GM21723 (cell line): ENCODE results near the gene RIIAD1.
A peak's percentile ranks its signal among the peaks of the same experiment; 100 is the strongest.
"Not testable (repeated sequence)": the region's sequence is repeated elsewhere in the genome, so short reads cannot be mapped to it uniquely, and the experiment has no call there.

Experiments used
- ATAC-seq: cut with Tn5 transposase; IDR thresholded peaks from one replicate; pipeline ENCODE4 v1.9.1; 2021; ENCODE audit warnings: mild to moderate bottlenecking, moderate library complexity; ENCODE audit not compliant: unreplicated experiment

The RIIAD1 gene, protein sequence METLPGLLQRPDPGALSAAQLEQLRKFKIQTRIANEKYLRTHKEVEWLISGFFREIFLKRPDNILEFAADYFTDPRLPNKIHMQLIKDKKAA

DNA sequence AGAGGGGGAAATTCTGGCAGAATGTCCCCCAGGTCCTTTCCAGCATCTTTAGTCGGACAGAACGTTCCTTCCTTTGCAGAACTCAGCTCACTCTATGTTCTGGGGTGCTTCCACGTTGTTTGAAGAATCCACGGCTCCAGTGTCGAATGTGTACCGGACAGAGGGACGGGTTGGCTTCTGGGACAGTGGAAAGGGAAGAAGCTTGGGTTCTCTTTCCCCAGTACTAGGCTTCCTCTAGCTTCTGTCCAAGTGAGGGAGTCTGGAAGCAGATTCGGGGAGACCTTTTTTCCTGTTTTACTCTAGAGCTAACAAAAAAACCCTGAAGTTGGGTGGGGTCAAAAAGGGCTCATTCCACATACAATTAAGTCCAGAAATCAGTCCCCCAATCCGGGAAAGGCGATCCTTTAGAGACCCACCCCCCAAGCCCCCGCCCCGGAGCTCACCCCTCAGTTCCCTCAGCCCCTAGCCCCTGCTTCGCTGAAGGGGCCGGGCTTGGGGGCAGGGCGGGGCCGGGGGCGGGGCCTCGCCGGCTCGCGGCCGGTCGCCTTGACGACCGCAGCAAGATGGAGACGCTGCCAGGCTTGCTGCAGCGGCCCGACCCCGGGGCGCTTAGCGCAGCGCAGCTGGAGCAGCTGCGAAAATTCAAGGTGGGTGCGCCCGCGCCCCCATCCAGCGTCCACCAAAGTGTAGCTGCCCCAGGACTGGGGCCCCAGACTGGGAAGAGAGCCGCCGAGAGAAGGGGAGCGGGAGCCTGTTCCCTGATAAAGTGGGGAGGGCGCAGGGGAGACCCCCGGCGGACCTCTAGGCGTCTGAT lies at the start of gene RIIAD1:
TSS of gene RIIAD1 (plus strand) at position 549 of the 814 bp plus-strand sequence. CDS start at position 564, 15 bp downstream.
- peak; percentile 73 for ATAC-seq

DNA sequence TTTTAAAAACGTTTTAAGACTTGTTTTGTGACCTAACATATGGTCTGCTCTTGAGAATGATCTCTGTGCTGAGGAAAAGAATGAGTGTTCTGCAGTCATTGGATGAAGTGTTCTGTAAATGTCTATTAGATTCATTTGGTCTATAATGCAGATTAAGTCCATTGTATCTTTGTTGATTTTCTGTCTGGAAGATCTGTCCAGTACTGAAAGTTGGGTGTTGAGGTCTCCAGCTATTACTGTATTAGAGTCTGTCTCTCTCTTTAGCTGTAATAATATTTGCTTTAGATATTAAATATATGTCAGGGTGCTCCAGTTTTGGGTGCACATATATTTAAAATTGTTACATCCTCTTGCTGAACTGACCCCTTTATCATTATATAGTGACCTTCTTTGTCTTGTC lies 47.9 kb upstream of the RIIAD1 start:
- ATAC-seq: no peak

DNA sequence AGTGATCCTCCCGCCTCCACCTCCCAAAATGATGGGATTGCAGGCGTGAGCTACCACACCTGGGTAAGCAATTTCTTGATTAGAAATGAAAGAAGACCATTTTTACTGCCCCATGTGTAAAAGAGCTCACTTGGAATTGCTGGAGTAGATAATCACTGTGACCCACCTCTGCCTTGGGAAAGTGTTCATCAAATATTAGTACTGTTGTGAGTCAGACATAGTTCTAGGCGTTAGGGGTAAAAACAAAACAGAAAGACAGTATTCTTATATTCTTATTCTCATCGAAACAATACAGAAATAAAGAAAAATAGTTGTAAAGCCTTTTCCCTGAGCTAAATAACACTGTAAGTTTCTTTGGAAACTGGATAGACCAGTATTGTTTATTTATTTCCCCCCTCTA lies 40.9 kb upstream of the RIIAD1 start:
- ATAC-seq: no peak

DNA sequence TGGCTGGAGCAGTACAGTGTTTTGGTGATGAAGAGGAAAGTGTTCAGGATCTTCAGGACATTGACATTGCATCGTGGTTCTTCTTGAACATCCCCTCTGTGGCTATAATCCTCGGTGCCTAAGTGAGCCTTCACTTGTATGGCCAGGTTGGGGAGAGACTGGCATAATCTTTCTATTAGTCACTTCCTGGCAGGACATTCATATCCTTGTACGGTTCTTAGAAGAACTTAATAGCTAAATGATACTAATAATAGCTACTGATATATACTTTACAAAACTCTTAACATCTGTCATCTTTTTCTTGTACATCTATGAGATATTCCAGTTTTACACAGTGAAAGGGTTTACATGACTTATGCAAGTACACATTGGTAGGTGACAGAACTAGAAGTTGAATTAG lies 40.5 kb upstream of the RIIAD1 start:
- ATAC-seq: no peak

DNA sequence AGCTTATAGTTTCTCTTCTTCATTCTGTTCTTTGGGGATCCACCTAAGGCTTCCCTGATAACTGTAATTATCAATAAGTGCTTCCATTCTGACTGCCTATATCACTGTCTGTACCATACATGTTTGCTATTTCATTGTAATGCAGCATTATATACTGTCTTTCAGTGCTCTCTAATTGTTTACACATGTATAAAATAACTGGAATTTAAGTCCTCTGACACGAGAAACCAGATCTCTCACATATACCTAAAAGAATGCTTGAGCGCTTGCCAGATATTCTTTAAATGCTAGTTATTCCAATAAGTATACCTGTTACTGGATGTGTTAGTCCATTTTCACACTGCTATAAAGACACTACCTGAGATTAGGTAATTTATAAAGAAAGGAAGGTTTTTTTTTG lies 39.4 kb upstream of the RIIAD1 start:
- ATAC-seq: no peak

DNA sequence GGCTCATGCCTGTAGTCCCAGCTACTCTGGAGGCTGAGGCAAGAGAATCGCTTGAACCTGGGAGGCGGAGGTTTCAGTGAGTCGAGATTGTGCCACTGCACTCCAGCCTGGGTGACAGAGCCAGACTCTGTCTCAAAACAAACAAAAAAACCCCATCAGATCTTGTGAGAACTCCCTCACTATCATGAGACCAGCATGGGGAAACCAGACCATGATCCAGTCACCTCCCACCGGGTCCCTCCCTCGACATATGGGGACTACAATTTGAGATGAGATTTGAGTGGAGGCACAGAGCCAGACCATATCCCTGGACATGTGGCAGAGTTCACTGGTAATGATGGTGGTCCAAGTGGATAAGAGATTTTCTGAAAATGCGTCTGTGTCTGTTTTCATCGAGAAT lies 38.4 kb upstream of the RIIAD1 start:
- not testable (repeated sequence) for ATAC-seq

DNA sequence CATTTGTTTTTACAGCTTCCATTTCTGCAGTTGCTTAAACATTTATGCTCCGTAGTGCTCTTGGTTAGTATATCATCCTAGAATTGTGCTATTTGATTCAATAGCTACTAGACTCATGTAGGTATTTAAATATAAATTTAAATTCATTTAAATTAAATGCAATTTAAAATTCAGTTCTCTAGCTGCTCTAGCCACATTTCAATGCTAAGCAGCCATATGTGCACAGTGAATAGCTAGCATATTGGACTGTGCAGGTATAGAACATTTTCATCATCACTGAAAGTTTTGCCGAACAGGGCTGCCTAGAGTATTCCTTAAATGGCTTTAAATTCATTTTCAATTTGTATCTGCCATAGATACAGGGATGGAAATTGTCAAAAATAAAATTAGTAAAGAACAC lies 37.2 kb upstream of the RIIAD1 start:
- ATAC-seq: no peak

DNA sequence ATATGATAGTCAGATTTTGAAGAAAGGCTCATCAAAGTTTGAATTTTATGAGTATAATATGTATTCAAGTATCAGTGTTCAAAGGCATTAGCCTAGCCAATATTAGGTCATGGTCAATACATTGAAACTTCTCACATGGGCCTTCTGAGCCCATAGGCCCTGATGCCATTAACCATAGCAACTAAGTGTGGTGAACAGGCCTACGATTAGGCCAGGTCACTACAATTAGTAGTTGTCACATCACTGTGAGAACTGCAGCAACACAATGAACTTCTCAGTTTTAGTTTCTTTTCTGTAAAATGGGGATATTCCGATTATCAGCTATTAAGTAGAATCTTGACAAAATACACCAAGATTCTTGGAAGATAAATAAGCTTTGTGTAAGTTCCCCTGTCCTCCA lies 34.8 kb upstream of the RIIAD1 start:
- ATAC-seq: no peak

DNA sequence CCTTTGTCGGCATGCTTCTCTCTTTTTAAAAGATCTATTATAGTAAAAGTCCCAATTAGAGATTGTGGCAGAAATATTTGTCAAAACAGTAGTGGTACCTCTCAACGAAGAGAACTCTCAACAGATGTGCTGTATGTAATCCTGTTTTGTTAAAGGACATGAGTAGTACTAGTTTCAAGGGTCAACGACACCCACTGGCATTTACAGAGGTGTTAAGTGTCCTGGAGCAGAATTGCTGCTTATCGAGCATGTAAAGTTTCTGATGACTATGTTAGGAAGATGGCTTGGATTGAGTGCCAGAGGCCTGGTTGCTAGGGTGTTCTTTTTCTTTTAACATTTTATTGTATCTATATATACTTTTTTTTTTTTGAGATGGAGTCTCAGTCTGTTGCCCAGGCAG lies 31.8 kb upstream of the RIIAD1 start:
- no peak for ATAC-seq

DNA sequence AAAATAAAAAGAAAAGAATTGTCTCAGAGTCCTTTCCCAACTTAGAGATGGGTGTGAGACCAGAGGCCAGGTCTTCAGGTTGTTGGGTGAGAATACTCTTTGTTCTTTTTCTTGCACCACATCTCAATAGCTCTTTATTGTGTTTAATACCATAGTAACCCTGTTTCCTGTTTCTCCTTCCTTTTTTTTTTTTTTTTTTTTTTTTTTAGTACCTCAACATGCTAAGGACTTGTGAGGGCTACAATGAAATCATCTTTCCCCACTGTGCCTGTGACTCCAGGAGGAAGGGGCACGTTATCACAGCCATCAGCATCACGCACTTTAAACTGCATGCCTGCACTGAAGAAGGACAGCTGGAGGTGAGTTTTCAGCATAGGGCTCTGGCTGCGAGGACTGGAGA lies 29.1 kb upstream of the RIIAD1 start:
- ATAC-seq: no peak

DNA sequence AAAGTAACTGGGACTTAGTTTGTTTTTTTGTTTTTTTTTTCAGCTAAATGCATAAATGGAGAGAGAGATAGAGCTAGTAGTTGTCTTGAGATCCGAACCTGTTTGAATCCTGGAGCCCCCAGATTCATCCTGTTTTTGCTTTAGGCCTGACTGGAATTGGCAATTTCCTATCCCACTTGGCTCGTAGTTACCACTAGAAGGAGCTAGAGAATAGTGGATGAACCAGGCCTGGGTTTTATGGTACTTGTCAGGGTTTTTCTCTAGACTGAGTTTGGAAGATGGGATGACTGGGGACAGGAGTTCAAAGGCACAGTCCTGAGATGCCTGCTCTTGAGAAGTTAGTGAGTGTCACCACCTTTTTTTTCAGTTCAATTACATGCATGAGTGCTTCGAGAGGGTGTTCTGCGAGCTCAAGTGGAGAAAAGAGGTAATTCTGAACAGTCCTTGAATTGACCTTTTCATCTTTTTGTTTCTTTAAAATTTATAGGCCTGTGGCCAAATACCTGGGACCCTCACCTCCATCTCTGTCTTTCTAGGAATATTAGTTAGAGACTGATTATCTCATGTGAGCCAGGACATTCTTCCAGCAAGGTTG lies 28.2 kb upstream of the RIIAD1 start:
- no peak for ATAC-seq

DNA sequence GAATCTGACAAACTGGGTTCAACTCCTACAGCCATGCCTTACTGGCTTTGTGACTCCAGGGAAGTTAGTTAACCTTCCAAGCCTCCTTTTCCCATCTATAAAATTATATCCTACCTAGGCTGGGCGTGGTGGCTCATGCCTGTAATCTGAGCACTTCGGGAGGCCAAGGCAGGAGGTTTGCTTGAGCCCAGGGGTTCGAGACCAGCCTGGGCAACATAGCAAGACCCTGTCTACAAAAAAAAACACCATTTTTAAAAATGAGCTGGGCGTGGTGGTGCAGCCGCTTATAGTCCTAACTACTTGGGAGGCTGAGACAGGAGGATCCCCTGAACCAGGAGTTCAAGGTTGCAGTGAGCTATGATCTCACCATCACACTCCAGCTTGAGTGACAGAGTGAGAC lies 19.8 kb upstream of the RIIAD1 start:
- no peak for ATAC-seq

DNA sequence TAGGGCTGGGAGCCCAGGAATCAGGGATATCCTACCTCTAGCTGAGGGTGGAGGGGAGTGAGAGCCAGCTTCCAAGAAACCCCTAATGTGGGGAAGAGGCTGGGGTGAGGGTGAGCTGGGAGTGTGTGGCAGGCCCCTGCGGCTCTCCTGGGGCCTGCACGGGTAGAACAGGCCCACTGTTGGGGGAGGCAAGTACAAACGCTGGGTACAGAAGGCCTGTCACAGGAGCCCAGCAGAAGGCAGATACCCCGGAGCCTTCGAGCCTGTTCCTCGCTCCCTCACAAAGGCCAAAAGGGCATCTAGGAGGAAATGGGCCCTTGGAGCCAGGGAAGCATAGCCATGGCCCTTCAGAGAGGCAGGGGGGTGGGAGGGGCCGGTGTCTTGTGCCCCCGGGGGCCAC lies 18.4 kb upstream of the RIIAD1 start:
- no peak for ATAC-seq

DNA sequence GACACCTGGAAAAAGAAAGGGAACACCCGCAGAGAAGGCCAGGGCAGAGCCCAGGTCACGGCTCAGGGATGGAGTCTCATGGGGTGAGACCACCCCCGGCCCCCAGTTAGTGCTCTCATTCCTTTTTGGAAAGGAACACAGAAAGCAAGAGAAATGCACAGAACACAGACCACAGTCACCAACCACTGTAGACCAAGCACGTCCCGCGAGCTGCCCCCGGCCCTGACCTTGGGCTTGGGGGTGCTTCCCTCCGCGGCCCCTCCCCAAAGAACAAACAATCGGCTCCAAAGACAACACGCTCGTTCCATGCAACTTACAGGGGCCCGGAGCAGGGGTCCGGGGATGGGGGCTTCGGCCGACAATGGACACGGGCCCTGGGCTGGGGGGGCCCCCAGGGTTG lies 17.5 kb upstream of the RIIAD1 start:
- ATAC-seq: no peak

DNA sequence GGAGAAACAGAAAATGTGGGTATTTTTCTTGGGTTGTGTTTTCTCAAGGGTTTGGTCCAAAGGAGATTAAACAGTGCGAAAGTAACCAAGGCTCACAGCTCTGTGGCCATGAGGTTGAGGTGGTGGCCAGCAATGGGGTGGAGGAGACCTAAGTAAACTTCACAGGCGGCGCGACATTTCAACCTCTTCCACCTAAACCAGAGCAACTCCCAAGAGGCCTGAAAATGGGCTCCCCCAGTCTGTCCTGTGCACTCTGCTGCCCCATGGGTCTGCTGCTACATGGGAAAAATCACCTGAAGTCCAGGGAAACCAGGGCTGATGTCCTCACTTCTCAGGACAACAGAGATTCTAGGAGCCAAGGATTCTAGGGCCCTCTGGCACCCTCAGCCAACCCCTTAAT lies 17.1 kb upstream of the RIIAD1 start:
- ATAC-seq: no peak

DNA sequence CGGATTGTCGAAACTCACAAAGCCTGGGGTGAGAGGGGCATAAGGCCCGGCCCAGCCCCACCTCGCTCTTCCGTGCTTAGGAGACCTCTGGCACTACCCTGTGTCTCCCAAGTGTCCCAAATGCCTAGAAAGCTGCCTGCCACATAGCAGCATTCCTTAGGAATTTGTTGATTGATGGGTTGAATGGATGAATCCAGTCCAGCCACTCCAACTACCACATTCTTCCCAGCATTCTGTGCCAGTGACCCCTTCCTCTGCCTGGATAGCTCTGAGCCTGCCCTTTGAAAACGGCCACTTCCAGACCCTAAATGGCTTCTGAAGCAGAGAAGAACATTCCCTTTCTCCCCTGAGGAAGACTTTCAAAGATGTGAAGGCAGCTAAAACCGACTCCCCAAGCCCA lies 16.2 kb upstream of the RIIAD1 start:
- no peak for ATAC-seq

DNA sequence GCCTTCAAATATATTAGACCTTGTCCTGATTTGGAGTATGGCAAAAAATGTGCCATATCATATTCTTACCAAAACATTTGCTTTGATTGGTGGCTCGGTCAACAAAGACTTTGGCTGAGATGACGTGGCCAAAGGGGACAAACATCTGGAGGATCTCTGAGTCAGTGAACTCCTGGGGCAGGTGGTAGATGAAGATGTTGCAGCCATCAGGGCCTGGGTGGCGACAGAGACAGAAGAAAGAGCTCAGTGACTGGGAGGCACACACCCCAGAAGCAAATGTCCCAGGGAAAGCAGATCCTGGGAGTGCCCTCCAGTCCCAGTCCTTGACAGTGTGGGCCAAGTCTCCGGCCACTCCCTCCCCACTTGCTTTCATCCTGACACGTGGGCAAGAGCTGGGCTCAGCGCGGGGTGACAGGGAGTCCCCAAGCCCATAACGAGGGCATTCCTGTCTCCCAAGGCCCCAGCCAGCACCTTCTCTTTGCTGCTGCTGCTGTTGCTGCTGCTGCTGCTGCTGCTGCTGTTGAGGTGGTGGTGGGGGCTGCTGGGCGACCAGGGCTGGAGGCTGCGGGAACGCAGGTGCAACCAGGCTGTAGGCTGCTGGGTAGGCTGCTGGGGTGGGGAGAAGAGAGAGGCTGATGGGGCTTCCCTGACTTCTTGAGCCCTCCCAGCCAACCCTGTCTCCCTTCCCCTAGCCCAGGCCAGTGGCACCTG lies 15.4 kb upstream of the RIIAD1 start:
- no peak for ATAC-seq

DNA sequence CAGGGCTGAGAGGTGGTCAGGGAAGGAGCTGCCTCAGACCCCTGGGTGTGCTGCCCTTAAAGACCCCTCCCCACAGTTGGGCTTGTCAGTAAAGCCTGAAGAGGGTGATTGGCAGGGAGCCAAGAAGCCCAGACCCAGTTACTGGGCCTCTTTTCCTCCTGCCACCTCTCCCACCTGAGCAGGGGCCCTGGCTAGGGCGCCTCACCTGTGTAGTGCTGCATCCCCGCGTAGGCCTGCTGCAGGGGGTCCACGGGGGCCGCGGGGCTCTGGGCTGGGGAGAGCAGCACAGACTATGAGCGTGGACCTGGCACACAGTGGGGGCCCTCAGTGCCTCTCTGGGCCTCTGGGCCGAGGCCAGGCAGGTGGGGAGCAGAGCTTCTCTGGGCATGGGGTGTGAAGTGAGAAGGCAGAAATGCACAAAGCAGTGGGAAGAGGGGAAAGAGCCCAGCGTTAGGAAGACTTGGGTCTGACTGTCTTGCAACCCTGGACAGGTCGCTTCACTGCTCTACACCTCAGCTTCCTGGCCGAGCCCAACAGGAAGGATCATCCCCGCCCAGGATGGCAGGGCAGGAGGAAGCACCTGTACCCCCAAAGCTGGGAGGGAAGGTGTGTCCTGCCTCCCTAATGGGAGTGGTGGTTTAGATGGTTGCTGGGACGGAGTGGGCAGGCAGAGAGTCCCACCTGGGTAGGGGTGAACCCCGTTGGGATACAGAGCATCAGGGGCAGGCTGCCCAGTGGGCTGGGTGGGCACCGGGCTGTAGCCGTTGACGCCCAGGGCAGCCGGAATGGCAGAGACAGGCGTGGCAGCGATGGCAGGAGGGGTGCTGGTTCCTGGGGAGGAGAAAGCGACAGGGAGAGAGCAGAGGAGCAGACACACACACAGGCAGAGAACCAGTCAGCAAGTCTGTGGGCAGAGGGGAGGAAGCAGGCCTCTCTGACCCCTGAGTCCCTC lies 14.6 kb upstream of the RIIAD1 start:
- no peak for ATAC-seq

DNA sequence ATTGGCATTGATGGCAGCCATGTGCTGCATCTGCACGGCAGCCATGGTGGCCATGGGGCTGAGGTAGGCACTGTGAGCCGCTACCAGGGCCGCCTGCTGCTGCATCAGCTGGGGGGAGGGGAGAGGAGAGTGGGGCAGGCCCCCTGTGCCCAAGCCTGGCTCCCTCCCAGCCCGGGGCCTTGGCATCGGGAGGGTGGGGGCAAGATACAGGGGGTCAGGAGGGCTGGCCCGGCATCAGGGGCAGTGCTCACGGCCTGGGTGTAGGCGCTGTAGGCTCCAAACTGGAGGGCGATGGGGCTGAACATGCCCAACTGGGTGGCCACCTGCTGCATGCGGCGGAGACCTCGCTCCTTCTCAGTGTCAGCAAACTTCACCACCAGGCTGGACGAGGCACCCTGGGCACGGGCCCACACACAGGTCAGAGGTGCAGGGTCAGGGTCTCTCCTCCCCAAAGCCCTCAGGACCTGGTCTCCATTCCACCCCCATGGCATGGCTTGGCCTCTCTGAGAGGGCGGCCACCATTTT lies 13.7 kb upstream of the RIIAD1 start:
- no peak for ATAC-seq

DNA sequence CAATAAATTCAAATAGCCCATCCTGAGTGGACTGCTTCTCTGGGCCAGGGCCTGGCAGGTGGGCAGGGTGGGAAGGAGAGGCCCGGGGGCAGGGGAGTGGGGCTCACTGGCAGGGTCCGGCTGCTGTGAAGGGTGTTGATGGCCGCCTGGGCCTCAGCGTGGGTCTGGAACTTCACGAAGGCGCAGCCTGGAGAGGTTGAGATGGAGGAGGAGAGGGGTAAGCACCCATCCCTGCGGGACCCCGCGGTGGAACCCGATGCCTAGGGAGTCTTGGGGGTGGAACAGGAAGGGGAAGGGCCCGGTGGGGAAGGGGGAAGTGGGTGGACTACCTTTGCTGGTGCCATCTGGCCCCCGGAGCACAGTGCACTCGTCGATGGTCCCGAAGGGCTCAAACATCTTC lies 12.4 kb upstream of the RIIAD1 start:
- ATAC-seq: no peak
